ENCODE results near the gene MAP3K13. TPM values are rescaled to one million over a fixed set of nuclear protein-coding genes. Genes with fewer than 3 reads are reported as not detected.
"Not testable (repeated sequence)": the region's sequence is repeated elsewhere in the genome, so short reads cannot be mapped to it uniquely, and the experiment has no call there.

The MAP3K13 gene
- total RNA-seq, 1 experiment from 2014 or later = 9.1 TPM

DNA sequence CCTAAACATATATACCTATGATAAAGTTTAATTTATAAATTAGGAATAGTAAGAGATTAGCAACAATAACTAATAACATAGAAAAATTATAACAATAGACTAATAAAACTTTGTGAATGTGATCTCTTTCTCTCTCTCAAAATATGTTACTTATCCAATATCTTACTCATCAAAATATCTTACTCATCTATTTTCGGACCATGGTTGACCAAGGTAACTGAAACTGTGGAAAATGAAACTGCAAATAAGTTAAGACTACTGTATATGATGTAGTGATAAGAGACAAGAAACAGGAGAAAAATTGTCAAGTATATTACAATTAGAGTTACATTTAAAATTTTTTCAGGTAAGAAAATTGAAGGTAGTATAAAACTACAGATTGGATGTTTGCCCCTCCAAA, 19.2 kb downstream of the MAP3K13 start (continued):
- no peak for TF ChIP-seq NR2C2 (CRISPR knock-in tag; IDR thresholded peaks at IDR 0.05)
- no peak for TF ChIP-seq ETV6 (CRISPR knock-in tag; IDR thresholded peaks at IDR 0.05)
- TF ChIP-seq, protein P1, sequence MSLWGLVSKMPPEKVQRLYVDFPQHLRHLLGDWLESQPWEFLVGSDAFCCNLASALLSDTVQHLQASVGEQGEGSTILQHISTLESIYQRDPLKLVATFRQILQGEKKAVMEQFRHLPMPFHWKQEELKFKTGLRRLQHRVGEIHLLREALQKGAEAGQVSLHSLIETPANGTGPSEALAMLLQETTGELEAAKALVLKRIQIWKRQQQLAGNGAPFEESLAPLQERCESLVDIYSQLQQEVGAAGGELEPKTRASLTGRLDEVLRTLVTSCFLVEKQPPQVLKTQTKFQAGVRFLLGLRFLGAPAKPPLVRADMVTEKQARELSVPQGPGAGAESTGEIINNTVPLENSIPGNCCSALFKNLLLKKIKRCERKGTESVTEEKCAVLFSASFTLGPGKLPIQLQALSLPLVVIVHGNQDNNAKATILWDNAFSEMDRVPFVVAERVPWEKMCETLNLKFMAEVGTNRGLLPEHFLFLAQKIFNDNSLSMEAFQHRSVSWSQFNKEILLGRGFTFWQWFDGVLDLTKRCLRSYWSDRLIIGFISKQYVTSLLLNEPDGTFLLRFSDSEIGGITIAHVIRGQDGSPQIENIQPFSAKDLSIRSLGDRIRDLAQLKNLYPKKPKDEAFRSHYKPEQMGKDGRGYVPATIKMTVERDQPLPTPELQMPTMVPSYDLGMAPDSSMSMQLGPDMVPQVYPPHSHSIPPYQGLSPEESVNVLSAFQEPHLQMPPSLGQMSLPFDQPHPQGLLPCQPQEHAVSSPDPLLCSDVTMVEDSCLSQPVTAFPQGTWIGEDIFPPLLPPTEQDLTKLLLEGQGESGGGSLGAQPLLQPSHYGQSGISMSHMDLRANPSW (CRISPR knock-in tag; conservative IDR thresholded peaks at IDR 0.05; ENCODE audit: low read depth) = no peak
- TF ChIP-seq ZNF263 (CRISPR knock-in tag; IDR thresholded peaks at IDR 0.05; ENCODE audit: low read depth) = no peak
- no peak for TF ChIP-seq FOXK1 (CRISPR knock-in tag; IDR thresholded peaks at IDR 0.05)
- no peak for TF ChIP-seq ZBTB21 (CRISPR knock-in tag; IDR thresholded peaks at IDR 0.05; ENCODE audit: borderline replicate concordance)

DNA sequence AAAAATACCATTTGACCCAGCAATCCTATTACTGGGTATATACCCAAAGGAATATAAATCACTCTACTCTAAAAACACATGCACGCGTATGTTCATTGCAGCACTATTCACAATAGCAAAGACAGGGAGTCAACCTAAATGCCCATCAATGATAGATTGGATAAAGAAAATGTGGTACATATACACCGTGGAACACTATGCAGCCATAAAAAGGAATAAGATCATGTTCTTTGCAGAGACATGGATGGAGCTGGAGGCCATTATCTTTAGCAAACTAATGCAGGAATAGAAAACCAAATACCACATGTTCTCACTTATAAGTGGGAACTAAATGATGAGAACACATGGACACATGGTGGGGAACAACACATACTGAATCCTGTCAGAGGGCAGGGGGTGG, 23.6 kb downstream of the MAP3K13 start:
- peaks cover 22% of the 10 kb centered on the region for H3K9me3 Mint-ChIP-seq
- POLR2A ChIA-PET; H3K4me3 Mint-ChIP-seq; H3K27me3 Mint-ChIP-seq (ENCODE audit: low read depth); H3K36me3 Mint-ChIP-seq; H3K4me1 Mint-ChIP-seq; CTCF ChIA-PET; DNase-seq (ENCODE audit: low spot score); ATAC-seq; H3K27ac Mint-ChIP-seq: not testable (repeated sequence)

GRCh38 chr3:185387646-185388045, 24.7 kb downstream of the MAP3K13 start:
- POLR2A ChIA-PET = no interaction called here

GRCh38 chr3:185393055-185393454, 30.1 kb downstream of the MAP3K13 start:
- POLR2A ChIA-PET = interaction anchor here (0.7 kb wide), 1 partner anchor 143 kb away, joined by 5 read pairs; no protein-coding TSS in a partner anchor
- no peak for ATAC-seq
- no peak for DNase-seq (ENCODE audit: low spot score)
- Mint-ChIP-seq H3K27ac (no peak overlapping the region), H3K4me1 (no peaks in the 10 kb centered on the region), H3K27me3 (ENCODE audit: low read depth) (peaks cover 4% of the 10 kb centered on the region; the same call in 1 of the 2 replicates), H3K36me3 (no peaks in the 10 kb centered on the region), H3K4me3 (no peak overlapping the region), H3K9me3 (no peaks in the 10 kb centered on the region)
- CTCF ChIA-PET = no interaction called here
- TF ChIP-seq GRHL2 (CRISPR knock-in tag; IDR thresholded peaks at IDR 0.05; ENCODE audit: insufficient replicate concordance, severe bottlenecking) = no peak
- TF ChIP-seq ZNF671 (CRISPR knock-in tag; IDR thresholded peaks at IDR 0.05) = no peak
- no peak for TF ChIP-seq ZNF138 (CRISPR knock-in tag; conservative IDR thresholded peaks at IDR 0.05)
- TF ChIP-seq TEAD1 (CRISPR knock-in tag; IDR thresholded peaks at IDR 0.05) = no peak
- TF ChIP-seq, protein P2, sequence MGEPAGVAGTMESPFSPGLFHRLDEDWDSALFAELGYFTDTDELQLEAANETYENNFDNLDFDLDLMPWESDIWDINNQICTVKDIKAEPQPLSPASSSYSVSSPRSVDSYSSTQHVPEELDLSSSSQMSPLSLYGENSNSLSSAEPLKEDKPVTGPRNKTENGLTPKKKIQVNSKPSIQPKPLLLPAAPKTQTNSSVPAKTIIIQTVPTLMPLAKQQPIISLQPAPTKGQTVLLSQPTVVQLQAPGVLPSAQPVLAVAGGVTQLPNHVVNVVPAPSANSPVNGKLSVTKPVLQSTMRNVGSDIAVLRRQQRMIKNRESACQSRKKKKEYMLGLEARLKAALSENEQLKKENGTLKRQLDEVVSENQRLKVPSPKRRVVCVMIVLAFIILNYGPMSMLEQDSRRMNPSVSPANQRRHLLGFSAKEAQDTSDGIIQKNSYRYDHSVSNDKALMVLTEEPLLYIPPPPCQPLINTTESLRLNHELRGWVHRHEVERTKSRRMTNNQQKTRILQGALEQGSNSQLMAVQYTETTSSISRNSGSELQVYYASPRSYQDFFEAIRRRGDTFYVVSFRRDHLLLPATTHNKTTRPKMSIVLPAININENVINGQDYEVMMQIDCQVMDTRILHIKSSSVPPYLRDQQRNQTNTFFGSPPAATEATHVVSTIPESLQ (CRISPR knock-in tag; IDR thresholded peaks at IDR 0.05) = no peak
- TF ChIP-seq, protein P1 (CRISPR knock-in tag; conservative IDR thresholded peaks at IDR 0.05; ENCODE audit: low read depth) = no peak
- TF ChIP-seq GABPB1 (CRISPR knock-in tag; IDR thresholded peaks at IDR 0.05) = no peak
- TF ChIP-seq ZMAT4 (CRISPR knock-in tag; IDR thresholded peaks at IDR 0.05) = no peak
- TF ChIP-seq ZNF416 (CRISPR knock-in tag; IDR thresholded peaks at IDR 0.05) = no peak
- TF ChIP-seq, protein P3, sequence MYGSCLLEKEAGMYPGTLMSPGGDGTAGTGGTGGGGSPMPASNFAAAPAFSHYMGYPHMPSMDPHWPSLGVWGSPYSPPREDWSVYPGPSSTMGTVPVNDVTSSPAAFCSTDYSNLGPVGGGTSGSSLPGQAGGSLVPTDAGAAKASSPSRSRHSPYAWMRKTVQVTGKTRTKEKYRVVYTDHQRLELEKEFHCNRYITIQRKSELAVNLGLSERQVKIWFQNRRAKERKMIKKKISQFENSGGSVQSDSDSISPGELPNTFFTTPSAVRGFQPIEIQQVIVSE (CRISPR knock-in tag; IDR thresholded peaks at IDR 0.05; ENCODE audit: borderline replicate concordance) = no peak
- TF ChIP-seq NFYB (CRISPR knock-in tag; conservative IDR thresholded peaks at IDR 0.05; ENCODE audit: low read depth) = no peak
- TF ChIP-seq ZNF396 (CRISPR knock-in tag; IDR thresholded peaks at IDR 0.05; ENCODE audit: borderline replicate concordance) = no peak
- TF ChIP-seq CTCF (IDR thresholded peaks at IDR 0.05) = no peak
- TF ChIP-seq ZBTB21 (CRISPR knock-in tag; IDR thresholded peaks at IDR 0.05; ENCODE audit: borderline replicate concordance) = no peak
- no peak for TF ChIP-seq FOXP1 (CRISPR knock-in tag; IDR thresholded peaks at IDR 0.05; ENCODE audit: borderline replicate concordance)
- no peak for TF ChIP-seq PRRX2 (CRISPR knock-in tag; IDR thresholded peaks at IDR 0.05)

More at GRCh38 chr3:185387646-185388045, 24.7 kb downstream of the MAP3K13 start:
- H3K4me3 Mint-ChIP-seq = no peak overlapping the region
- no peaks in the 10 kb centered on the region for H3K4me1 Mint-ChIP-seq
- TF ChIP-seq CREB1 (CRISPR knock-in tag; IDR thresholded peaks at IDR 0.05) = no peak
- no peak for TF ChIP-seq GTF2I (CRISPR knock-in tag; conservative IDR thresholded peaks at IDR 0.05)
- TF ChIP-seq TEAD1 (CRISPR knock-in tag; IDR thresholded peaks at IDR 0.05) = no peak
- no peak for TF ChIP-seq ESRRA (CRISPR knock-in tag; IDR thresholded peaks at IDR 0.05; ENCODE audit: borderline replicate concordance)
- no peak for TF ChIP-seq NR2C2 (CRISPR knock-in tag; IDR thresholded peaks at IDR 0.05)
- no peaks in the 10 kb centered on the region for H3K36me3 Mint-ChIP-seq
- DNase-seq (ENCODE audit: low spot score) (no peak), ATAC-seq (no peak)
- H3K9me3 Mint-ChIP-seq = peaks cover 22% of the 10 kb centered on the region
- H3K27me3 Mint-ChIP-seq (ENCODE audit: low read depth) = peaks cover 5% of the 10 kb centered on the region; the same call in 1 of the 2 replicates
- CTCF ChIA-PET = no interaction called here
- no peak overlapping the region for H3K27ac Mint-ChIP-seq

Data from WTC11 (cell line).